ENCODE results near the gene FYCO1. TPM values are rescaled to one million over a fixed set of nuclear protein-coding genes. Genes with fewer than 3 reads are reported as not detected.

The FYCO1 gene
- total and polyA plus RNA-seq, 9 of the 15 experiments (the other 6 are each of a cell fraction or from before 2014, with no cell fraction given) = 2.1 to 13.8 (median 7.4) TPM

DNA sequence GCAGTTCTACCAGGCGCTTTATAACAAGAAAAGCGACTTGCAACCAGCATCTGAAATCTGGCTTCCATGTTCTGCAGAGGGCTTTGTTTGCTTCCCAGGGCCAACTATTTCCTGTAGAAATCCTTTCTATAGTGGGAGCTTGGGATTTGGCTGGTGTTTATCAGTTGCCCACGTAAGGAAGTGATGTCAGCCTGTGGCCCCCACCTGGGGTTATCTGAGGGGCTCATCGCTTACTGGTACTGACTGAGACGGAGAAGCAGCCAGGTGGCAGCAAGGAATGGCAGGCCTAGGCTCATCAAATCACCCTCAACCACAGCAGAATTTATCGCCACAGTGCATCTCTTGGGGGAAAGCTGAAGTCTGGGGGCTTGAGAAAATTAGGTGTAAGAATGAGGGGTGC lies 123.8 kb downstream of the FYCO1 start:
- DNase-seq (ENCODE audit: extremely low read depth in 1 of 4, low spot score in 3 of 4) (no peak), ATAC-seq (no peak), FAIRE-seq (no peak)
- Histone ChIP-seq H3K4me3 (no peak overlapping the region), H2AFZ (ENCODE audit: low read depth, low read length) (no peak overlapping the region), H3K79me2 (ENCODE audit: control insufficient read depth, insufficient read depth, low read length) (no peaks in the 10 kb centered on the region), H3K9me1 (ENCODE audit: control insufficient read depth, insufficient read depth, low read length) (no peaks in the 10 kb centered on the region), H3K4me1 (replicated peaks in 1 of 2; ENCODE audit: control insufficient read depth in 2 of 2, insufficient read depth in 2 of 2, low read length in 2 of 2) (peaks cover 0 to 4% of the 10 kb centered on the region in 2 experiments; a peak in 1 of 5 replicates), H3K4me2 (ENCODE audit: insufficient read depth, low read length) (no peak overlapping the region), H3K9ac (ENCODE audit: insufficient read depth in 1 of 2, low read depth in 2 of 2, low read length in 2 of 2) (no peak overlapping the region), H4K20me1 (replicated peaks; ENCODE audit: control insufficient read depth, insufficient read depth, low read length) (no peaks in the 10 kb centered on the region), H3K27me3 (ENCODE audit: control insufficient read depth in 2 of 2, insufficient read depth in 2 of 2, low read length in 2 of 2) (peaks cover 0 to 14% of the 10 kb centered on the region in 2 experiments; a peak in 3 of 5 replicates), H3K27ac (ENCODE audit: extremely low read depth, low read depth, low read length) (no peak overlapping the region), H3K36me3 (ENCODE audit: control insufficient read depth, insufficient read depth, low read length) (no peaks in the 10 kb centered on the region), H3K9me3 (replicated peaks; ENCODE audit: control insufficient read depth, insufficient read depth, low read depth, low read length) (no peaks in the 10 kb centered on the region)
- ChIA-PET CTCF (ENCODE audit: low intra/inter-chr PET ratio) (no interaction called here), POLR2A (no interaction called here)
- no TSS peak for BruUV-seq (replicated peaks)
- WGBS (ENCODE audit: insufficient coverage, low coverage, missing lambda C conversion rate) = 13% methylated on average over 6 of the region's 6 CpGs
- TF ChIP-seq SRSF9 (IDR thresholded peaks at IDR 0.05; ENCODE audit: borderline replicate concordance, low read depth, low read length) (no peak), CREM (IDR thresholded peaks at IDR 0.05; ENCODE audit: low read depth) (0 out of 2 replicates have a peak, but pooled peaks have one; percentile 14)
- intact Hi-C loops (cut with micrococcal nuclease) (no loop called here), in situ Hi-C loops (cut with MboI) (no loop called here)

DNA sequence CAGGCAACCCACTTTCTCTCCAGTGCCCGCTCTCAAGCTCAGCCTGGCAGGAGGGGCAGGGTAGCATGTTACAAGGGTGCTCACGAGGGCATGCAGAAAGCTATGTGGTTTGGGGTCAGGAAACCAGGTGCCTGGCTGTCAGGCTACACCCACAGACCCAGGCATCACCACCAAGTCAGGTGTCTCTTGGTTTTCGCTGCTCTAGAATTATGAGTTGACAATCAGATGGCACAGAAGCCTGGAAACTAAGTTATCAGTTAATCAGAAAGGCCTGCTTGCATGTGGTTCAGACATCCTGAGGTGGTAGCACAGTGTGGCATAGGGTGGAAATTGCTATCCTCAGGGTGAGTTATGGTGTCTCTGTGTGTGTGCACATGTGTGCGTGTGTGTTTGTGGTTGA lies 125.5 kb downstream of the FYCO1 start:
- Histone ChIP-seq H4K20me1 (replicated peaks; ENCODE audit: control insufficient read depth, insufficient read depth, low read length) (no peaks in the 10 kb centered on the region), H2AFZ (ENCODE audit: low read depth, low read length) (no peak overlapping the region), H3K9me1 (ENCODE audit: control insufficient read depth, insufficient read depth, low read length) (no peaks in the 10 kb centered on the region), H3K27ac (ENCODE audit: extremely low read depth, low read depth, low read length) (no peak overlapping the region), H3K9ac (ENCODE audit: insufficient read depth in 1 of 2, low read depth in 2 of 2, low read length in 2 of 2) (no peak overlapping the region), H3K4me2 (ENCODE audit: insufficient read depth, low read length) (no peak overlapping the region), H3K79me2 (ENCODE audit: control insufficient read depth, insufficient read depth, low read length) (no peaks in the 10 kb centered on the region), H3K4me1 (replicated peaks in 1 of 2; ENCODE audit: control insufficient read depth in 2 of 2, insufficient read depth in 2 of 2, low read length in 2 of 2) (peaks cover 0 to 8% of the 10 kb centered on the region in 2 experiments; a peak in 2 of 5 replicates), H3K4me3 (no peak overlapping the region), H3K36me3 (ENCODE audit: control insufficient read depth, insufficient read depth, low read length) (no peaks in the 10 kb centered on the region), H3K9me3 (replicated peaks; ENCODE audit: control insufficient read depth, insufficient read depth, low read depth, low read length) (no peaks in the 10 kb centered on the region), H3K27me3 (ENCODE audit: control insufficient read depth in 2 of 2, insufficient read depth in 2 of 2, low read length in 2 of 2) (peaks cover 0 to 14% of the 10 kb centered on the region in 2 experiments; a peak in 3 of 5 replicates)
- 3% methylated on average over 4 of the region's 4 CpGs for WGBS (ENCODE audit: insufficient coverage, low coverage, missing lambda C conversion rate)
- ATAC-seq (no peak), DNase-seq (ENCODE audit: extremely low read depth in 1 of 4, low spot score in 3 of 4) (no peak), FAIRE-seq (no peak)
- no peak for TF ChIP-seq NCOA2 (IDR thresholded peaks at IDR 0.05; ENCODE audit: partially characterized antibody in 2 of 2)
- no peak for TF ChIP-seq BHLHE40 (IDR thresholded peaks at IDR 0.05; ENCODE audit: low read length)
- TF ChIP-seq SRSF9 (IDR thresholded peaks at IDR 0.05; ENCODE audit: borderline replicate concordance, low read depth, low read length) = no peak
- no peak for TF ChIP-seq SIN3B (IDR thresholded peaks at IDR 0.05; ENCODE audit: low read depth)
- TF ChIP-seq ZNF121 (CRISPR knock-in tag; conservative IDR thresholded peaks at IDR 0.05) = no peak
- no peak for TF ChIP-seq ZNF175 (CRISPR knock-in tag; IDR thresholded peaks at IDR 0.05; ENCODE audit: low read depth)
- TF ChIP-seq ATF1 (CRISPR knock-in tag; IDR thresholded peaks at IDR 0.05) = no peak
- TF ChIP-seq ATF1 (tag; IDR thresholded peaks at IDR 0.05) = no peak
- TF ChIP-seq ZNF785 (CRISPR knock-in tag; IDR thresholded peaks at IDR 0.05) = no peak
- TF ChIP-seq, protein P1, sequence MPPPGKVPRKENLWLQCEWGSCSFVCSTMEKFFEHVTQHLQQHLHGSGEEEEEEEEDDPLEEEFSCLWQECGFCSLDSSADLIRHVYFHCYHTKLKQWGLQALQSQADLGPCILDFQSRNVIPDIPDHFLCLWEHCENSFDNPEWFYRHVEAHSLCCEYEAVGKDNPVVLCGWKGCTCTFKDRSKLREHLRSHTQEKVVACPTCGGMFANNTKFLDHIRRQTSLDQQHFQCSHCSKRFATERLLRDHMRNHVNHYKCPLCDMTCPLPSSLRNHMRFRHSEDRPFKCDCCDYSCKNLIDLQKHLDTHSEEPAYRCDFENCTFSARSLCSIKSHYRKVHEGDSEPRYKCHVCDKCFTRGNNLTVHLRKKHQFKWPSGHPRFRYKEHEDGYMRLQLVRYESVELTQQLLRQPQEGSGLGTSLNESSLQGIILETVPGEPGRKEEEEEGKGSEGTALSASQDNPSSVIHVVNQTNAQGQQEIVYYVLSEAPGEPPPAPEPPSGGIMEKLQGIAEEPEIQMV (tag; conservative IDR thresholded peaks at IDR 0.05; ENCODE audit: low read depth) = no peak
- TF ChIP-seq ZNF445 (CRISPR knock-in tag; IDR thresholded peaks at IDR 0.05; ENCODE audit: low read depth) = no peak
- ChIA-PET POLR2A (no interaction called here), CTCF (ENCODE audit: low intra/inter-chr PET ratio) (no interaction called here)
- in situ Hi-C loops (cut with MboI) = no loop called here
- intact Hi-C loops (cut with micrococcal nuclease) = no loop called here
- no TSS peak for BruUV-seq (replicated peaks)

All from K562 (cell line).